Hypothalamus (tissue), 51 donors: ENCODE measurements around the gene PRIMPOL.
A peak's percentile ranks its signal among the peaks of the same experiment; 100 is the strongest.
"Not testable (repeated sequence)": the region's sequence is repeated elsewhere in the genome, so short reads cannot be mapped to it uniquely, and the experiment has no call there.

Experiments
- DNase-seq, 51 donors: peaks; one replicate each; lab custom pipeline; 2025; lab: John Stamatoyannopoulos, UW

Gene PRIMPOL

GRCh38 chr4:184649026-184649970 is at the start of gene PRIMPOL, which contains the start of gene CASP3:
PRIMPOL (plus strand) TSS chr4:184649738; CDS start chr4:184657141, 7,403 bp downstream.
CASP3 (minus strand) TSS chr4:184649447; CDS start chr4:184638453, 10,994 bp downstream.
- peak; percentile 69 to 100 (median 95) for DNase-seq

GRCh38 chr4:184600982-184601381 is 48.6 kb upstream of the PRIMPOL start:
- not testable (repeated sequence) for DNase-seq

GRCh38 chr4:184602857-184603256 is 46.7 kb upstream of the PRIMPOL start:
- not testable (repeated sequence) for DNase-seq

- DNase-seq = not testable (repeated sequence)
Measured at GRCh38 chr4:184607429-184607828, 42.1 kb upstream of the PRIMPOL start.

GRCh38 chr4:184612074-184612473 is 37.5 kb upstream of the PRIMPOL start:
- no peak for DNase-seq

- no peak for DNase-seq
Measured at GRCh38 chr4:184613405-184613804, 36.1 kb upstream of the PRIMPOL start.

GRCh38 chr4:184614509-184614908 is 35.0 kb upstream of the PRIMPOL start:
- DNase-seq = no peak

GRCh38 chr4:184616168-184616567 is 33.4 kb upstream of the PRIMPOL start:
- not testable (repeated sequence) for DNase-seq

- no peak for DNase-seq
Measured at GRCh38 chr4:184616633-184617551, 32.6 kb upstream of the PRIMPOL start.

GRCh38 chr4:184617600-184618196 is 31.8 kb upstream of the PRIMPOL start:
- DNase-seq = no peak

GRCh38 chr4:184620212-184620867 is 29.2 kb upstream of the PRIMPOL start:
- no peak for DNase-seq

- no peak for DNase-seq
Measured at GRCh38 chr4:184621518-184621917, 28.0 kb upstream of the PRIMPOL start.

GRCh38 chr4:184624504-184624903 is 25.0 kb upstream of the PRIMPOL start:
- not testable (repeated sequence) for DNase-seq

- DNase-seq = no peak
Measured at GRCh38 chr4:184624972-184625554, 24.5 kb upstream of the PRIMPOL start.

GRCh38 chr4:184625783-184626596 is 23.5 kb upstream of the PRIMPOL start:
- not testable (repeated sequence) for DNase-seq

- DNase-seq = no peak
Measured at GRCh38 chr4:184628103-184628502, 21.4 kb upstream of the PRIMPOL start.

GRCh38 chr4:184632842-184633241 is 16.7 kb upstream of the PRIMPOL start:
- no peak for DNase-seq

- no peak for DNase-seq
Measured at GRCh38 chr4:184635381-184635780, 14.2 kb upstream of the PRIMPOL start.

- DNase-seq = no peak
Measured at GRCh38 chr4:184636144-184636543, 13.4 kb upstream of the PRIMPOL start.
